Common myeloid progenitor, CD34-positive (primary cell): Measurements from ENCODE around the gene PROM2.

Experiments used
- CTCF ChIA-PET: fragments of 350-600 bp; sonication (Branson Sonifier 250); formaldehyde crosslinking; loops from one replicate; lab custom pipeline; 2021; ENCODE audit warnings: antibody characterized with exemption; lab: Charles Lee
- POLR2A ChIA-PET: fragments of 350-600 bp; sonication (Branson Sonifier 250); formaldehyde crosslinking; loops from one replicate; lab custom pipeline; 2021; ENCODE audit warnings: antibody characterized with exemption; lab: Charles Lee
- DNase-seq, 3 donors: peaks; one replicate each; pipeline versions ENCODE4 v3.0.0 to v3.0.0-alpha.2; 2013
- H3K27ac ChIP-seq, 2 experiments: 1 replicate in 1 of 2; 2 replicates in 1 of 2; pipeline ENCODE4 v1.7.0; 2013; ENCODE audit warnings: inconsistent platforms in 2 of 2, low read length in 2 of 2, mild to moderate bottlenecking in 2 of 2, low read depth in 1 of 2, moderate library complexity in 1 of 2; ENCODE audit not compliant: severe bottlenecking in 2 of 2, insufficient read depth in 1 of 2, poor library complexity in 1 of 2
- H3K27me3 ChIP-seq, 5 experiments: replicated peaks in 2 of 5; 1 replicate in 3 of 5; 2 replicates in 2 of 5; pipeline versions ENCODE4 v1.6.1 to v1.7.0; 2013; ENCODE audit warnings: low read length in 4 of 5, mild to moderate bottlenecking in 2 of 5, moderate library complexity in 2 of 5, inconsistent platforms in 1 of 5; ENCODE audit not compliant: insufficient read depth in 5 of 5, control insufficient read depth in 4 of 5
- H3K36me3 ChIP-seq, 4 experiments: 1 replicate in 2 of 4; 2 replicates in 2 of 4; pipeline versions ENCODE4 v1.6.1 to v1.7.0; 2013; ENCODE audit warnings: low read length in 3 of 4, control low read depth in 1 of 4, mild to moderate bottlenecking in 1 of 4; ENCODE audit not compliant: control insufficient read depth in 4 of 4, insufficient read depth in 4 of 4
- H3K4me1 ChIP-seq, 4 experiments: 1 replicate in 3 of 4; 2 replicates in 1 of 4; pipeline versions ENCODE4 v1.6.1 to v1.7.1; 2013; ENCODE audit warnings: low read length in 3 of 4, mild to moderate bottlenecking in 3 of 4, control low read depth in 1 of 4, inconsistent platforms in 1 of 4, moderate library complexity in 1 of 4; ENCODE audit not compliant: control insufficient read depth in 4 of 4, insufficient read depth in 4 of 4; ENCODE audit errors: control extremely low read depth in 1 of 4
- H3K4me3 ChIP-seq, 7 experiments: 1 replicate in 4 of 7; 2 replicates in 3 of 7; pipeline versions ENCODE4 v1.5.1 to v1.7.0; 2013; ENCODE audit warnings: mild to moderate bottlenecking in 7 of 7, low read length in 6 of 7, moderate library complexity in 6 of 7, inconsistent platforms in 2 of 7, low read depth in 2 of 7, control low read depth in 1 of 7; ENCODE audit not compliant: insufficient read depth in 4 of 7, control insufficient read depth in 1 of 7; ENCODE audit errors: extremely low read depth in 1 of 7
- H3K9me3 ChIP-seq, 5 experiments: 1 replicate in 4 of 5; 2 replicates in 1 of 5; pipeline versions ENCODE4 v1.6.1 to v1.7.1; 2013; ENCODE audit warnings: low read length in 4 of 5, mild to moderate bottlenecking in 2 of 5, inconsistent platforms in 1 of 5, low read depth in 1 of 5, moderate library complexity in 1 of 5; ENCODE audit not compliant: control insufficient read depth in 4 of 5, insufficient read depth in 2 of 5; ENCODE audit errors: control extremely low read depth in 1 of 5
- WGBS: methylation state at CpG from one replicate; pipeline ENCODE4 v1.1.5; 2013; ENCODE audit not compliant: insufficient coverage; 5-methylcytosine and 5-hydroxymethylcytosine counted together

The PROM2 gene

DNA sequence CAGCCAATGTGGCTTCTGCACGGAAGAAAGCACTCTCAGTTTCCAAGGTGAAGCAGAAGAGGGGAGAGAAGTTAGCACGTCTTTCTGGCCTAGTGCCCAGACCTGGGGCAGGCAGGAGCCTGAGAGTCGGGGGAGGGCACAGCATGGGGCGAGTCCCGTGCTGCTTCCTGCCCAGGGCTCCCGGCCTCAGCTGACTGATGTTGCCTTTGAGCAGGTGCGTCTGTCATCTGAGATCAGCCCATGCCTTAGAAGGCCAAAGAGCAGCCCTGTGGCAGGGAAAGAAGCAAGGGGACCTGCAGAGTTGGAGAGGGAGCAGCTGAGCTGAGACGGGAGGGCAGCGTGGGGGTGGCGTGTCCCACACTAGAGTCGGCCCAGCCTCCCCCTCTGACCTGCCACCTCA is 26.2 kb downstream of the PROM2 start:
- Histone ChIP-seq H3K4me1 (peaks cover 0 to 31% (median 21%) of the 10 kb centered on the region in 4 experiments), H3K9me3 (no peaks in the 10 kb centered on the region), H3K27me3 (peaks cover 0 to 5% (median 0%) of the 10 kb centered on the region in 5 experiments), H3K27ac (no peak overlapping the region), H3K4me3 (no peak overlapping the region), H3K36me3 (no peaks in the 10 kb centered on the region)
- 29% methylated on average over 10 of the region's 11 CpGs for WGBS
- POLR2A ChIA-PET, result no interaction called here
- CTCF ChIA-PET, result no interaction called here
- DNase-seq, result peak in 1 of 3 donors; percentile 29

DNA sequence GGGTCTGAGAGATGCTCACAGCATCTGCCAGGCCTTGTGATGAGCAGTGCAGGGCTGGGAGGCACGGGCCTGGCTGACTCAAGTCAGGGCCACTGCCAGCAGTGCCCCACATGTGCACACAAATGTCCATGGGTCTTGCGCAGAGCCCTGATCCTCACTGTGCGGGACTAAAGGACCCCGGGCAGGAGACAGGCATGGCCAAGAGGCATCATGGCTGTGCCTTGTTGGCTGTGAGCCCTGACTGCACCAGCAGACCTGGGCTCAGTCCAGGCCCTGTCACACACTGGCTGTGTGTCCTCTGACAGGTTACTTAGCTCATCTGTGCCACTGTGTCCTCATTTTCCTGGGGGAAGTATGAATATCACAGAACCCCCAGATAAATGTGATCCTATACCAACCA is 26.9 kb downstream of the PROM2 start:
- ChIA-PET CTCF (interaction anchor here (0.9 to 1.5 kb wide), 3 partner anchors 10 to 109 kb away, joined by 3 read pairs; no protein-coding TSS in a partner anchor), POLR2A (no interaction called here)
- H3K4me1 ChIP-seq, result peaks cover 0 to 31% (median 21%) of the 10 kb centered on the region in 4 experiments
- DNase-seq, result no peak
- WGBS, result 97% methylated on average over 4 of the region's 4 CpGs
- H3K27me3 ChIP-seq, result peaks cover 0 to 5% (median 0%) of the 10 kb centered on the region in 5 experiments
- no peaks in the 10 kb centered on the region for H3K36me3 ChIP-seq
- no peak overlapping the region for H3K4me3 ChIP-seq
- H3K27ac ChIP-seq, result no peak overlapping the region
- no peaks in the 10 kb centered on the region for H3K9me3 ChIP-seq

DNA sequence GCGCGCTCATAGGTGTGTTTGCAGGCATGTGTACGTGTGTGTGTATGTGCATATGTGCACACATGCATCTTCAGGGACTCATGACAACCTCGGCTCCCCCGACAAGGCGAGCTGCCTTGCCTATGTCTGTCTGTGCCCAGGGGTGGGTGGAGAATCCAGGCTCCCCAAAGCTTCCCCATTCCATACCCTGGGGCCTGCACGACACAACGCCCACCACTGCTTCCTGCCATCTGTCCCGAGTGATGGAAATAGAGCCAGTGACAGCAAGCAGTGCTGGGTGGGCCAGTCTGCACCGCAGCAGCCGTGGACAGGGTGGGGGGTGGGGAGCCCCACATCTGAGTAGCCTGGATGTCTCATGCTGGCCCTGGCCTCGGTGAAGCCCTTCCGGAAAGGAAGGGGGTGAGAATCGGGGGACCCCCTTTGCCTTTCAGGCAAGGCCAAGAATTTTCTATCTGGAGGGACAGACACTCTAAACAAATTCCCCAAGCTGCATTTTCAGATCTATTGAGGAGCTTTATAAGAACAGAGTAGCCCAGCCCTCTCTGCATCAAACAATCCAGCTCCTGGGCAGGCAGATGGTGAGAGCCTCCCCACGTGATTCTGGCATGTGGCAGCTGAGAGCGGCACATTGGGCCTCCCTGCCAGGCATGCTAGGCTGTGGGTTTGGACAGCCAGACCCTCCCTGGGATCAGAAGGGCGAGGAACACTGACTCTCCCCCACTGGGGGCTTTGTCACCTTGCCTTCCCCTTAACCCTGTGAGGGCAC is 27.8 kb downstream of the PROM2 start:
- Histone ChIP-seq H3K36me3 (no peaks in the 10 kb centered on the region), H3K4me1 (peaks cover 0 to 27% (median 18%) of the 10 kb centered on the region in 4 experiments), H3K9me3 (no peaks in the 10 kb centered on the region), H3K4me3 (no peak overlapping the region), H3K27ac (no peak overlapping the region), H3K27me3 (no peaks in the 10 kb centered on the region)
- 54% methylated on average over 14 of the region's 17 CpGs for WGBS
- peak in 2 of 3 donors; percentile 79 to 87 for DNase-seq
- CTCF ChIA-PET, result interaction anchor here (0.9 to 1.5 kb wide), 4 partner anchors 9 to 110 kb away, joined by 3 to 4 read pairs (median 3); no protein-coding TSS in a partner anchor
- POLR2A ChIA-PET, result no interaction called here

GRCh38 chr2:95303191-95303919 is 29.1 kb downstream of the PROM2 start:
- Histone ChIP-seq H3K27ac (no peak overlapping the region), H3K9me3 (no peaks in the 10 kb centered on the region), H3K36me3 (no peaks in the 10 kb centered on the region), H3K27me3 (no peaks in the 10 kb centered on the region), H3K4me1 (peaks cover 0 to 25% (median 14%) of the 10 kb centered on the region in 4 experiments), H3K4me3 (no peak overlapping the region)
- ChIA-PET CTCF (no interaction called here), POLR2A (no interaction called here)
- WGBS, result 91% methylated on average over 11 of the region's 19 CpGs
- DNase-seq, result no peak

DNA sequence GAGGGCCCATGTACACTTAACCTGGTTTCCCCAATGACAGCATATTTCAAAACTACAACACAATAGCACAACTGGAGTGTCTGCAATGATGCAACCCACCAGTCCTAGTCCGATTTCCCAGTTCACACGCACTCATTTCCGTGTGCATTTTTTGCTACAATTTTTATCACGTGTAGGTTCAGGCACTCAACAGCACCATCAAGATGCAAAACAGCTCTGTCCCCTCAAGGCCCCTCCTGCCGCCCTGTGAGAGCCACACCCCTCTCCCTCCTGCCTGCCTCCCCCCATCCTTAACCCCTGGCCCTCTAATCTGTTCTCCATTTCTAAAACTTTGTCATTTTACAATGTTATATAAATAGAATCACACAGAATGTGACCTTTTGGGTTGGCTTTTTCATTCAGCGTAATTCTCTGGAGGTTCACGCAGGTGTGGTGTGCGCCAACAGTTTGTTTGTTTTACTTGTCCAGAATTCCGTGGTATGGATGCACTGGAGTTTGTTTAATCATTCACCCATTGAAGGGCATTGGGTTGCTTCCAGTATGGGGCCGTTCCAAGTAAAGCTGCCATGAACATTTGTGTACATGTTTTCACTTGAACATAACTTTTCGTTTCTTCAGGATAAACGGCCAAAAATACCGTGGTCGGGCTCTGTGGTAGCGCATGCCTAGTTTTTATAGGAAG is 31.3 kb downstream of the PROM2 start:
- POLR2A ChIA-PET, result no interaction called here
- Histone ChIP-seq H3K4me1 (peaks cover 0 to 16% (median 12%) of the 10 kb centered on the region in 4 experiments), H3K27me3 (no peaks in the 10 kb centered on the region), H3K36me3 (no peaks in the 10 kb centered on the region), H3K9me3 (no peaks in the 10 kb centered on the region), H3K4me3 (no peak overlapping the region), H3K27ac (no peak overlapping the region)
- WGBS, result 96% methylated on average over 13 of the region's 15 CpGs
- no peak for DNase-seq
- CTCF ChIA-PET, result no interaction called here

GRCh38 chr2:95306336-95306895 is 32.2 kb downstream of the PROM2 start:
- WGBS, result 99% methylated on average over 7 of the region's 10 CpGs
- H3K36me3 ChIP-seq, result no peaks in the 10 kb centered on the region
- CTCF ChIA-PET, result no interaction called here
- no peak overlapping the region for H3K4me3 ChIP-seq
- no peak for DNase-seq
- no peaks in the 10 kb centered on the region for H3K27me3 ChIP-seq
- POLR2A ChIA-PET, result no interaction called here
- peaks cover 0 to 9% (median 8%) of the 10 kb centered on the region in 4 experiments for H3K4me1 ChIP-seq
- no peak overlapping the region for H3K27ac ChIP-seq
- H3K9me3 ChIP-seq, result no peaks in the 10 kb centered on the region
